Thyroid gland (tissue), 4 donors: ENCODE measurements around the gene EFNA4.

Experiments used
- POLR2A ChIP-seq, 2 donors: fragments of 450-650 bp; IDR thresholded peaks; one replicate each; pipeline ENCODE4 v1.6.1; 2017; ENCODE audit warnings: antibody characterized with exemption in 2 of 2, mild to moderate bottlenecking in 2 of 2, moderate library complexity in 1 of 2
- TF ChIP-seq, protein P1 (sequence below), 6 experiments: fragments of 200-600 bp in 3 of 6; fragments of 450-650 bp in 3 of 6; sonication (generic) in 3 of 6; IDR thresholded peaks; one replicate each; pipeline ENCODE4 v1.5.1; 2016 to 2019; ENCODE audit warnings: antibody characterized with exemption in 6 of 6, mild to moderate bottlenecking in 2 of 6, inconsistent platforms in 1 of 6, moderate library complexity in 1 of 6

DNA sequence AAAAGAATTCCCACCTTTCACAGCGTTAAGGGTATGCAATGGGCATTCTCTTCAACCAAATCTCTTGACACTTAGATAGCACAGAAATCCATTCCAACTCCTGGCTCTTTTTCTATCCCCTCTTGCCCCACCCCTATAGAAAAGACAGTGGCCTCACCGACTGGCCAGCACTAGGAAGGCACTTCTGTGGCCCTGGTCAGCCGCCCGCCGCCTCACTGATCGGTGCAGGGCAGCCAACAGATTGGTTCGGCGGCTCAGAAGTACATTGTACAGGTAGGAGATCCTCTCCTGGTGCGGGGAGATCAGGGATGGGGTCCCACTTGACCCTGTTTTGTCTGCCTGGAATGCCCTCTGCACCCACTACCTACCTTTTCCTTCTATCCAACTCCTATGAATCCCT is 39.2 kb upstream of the EFNA4 start:
- TF ChIP-seq POLR2A (IDR thresholded peaks at IDR 0.05): no peak
- TF ChIP-seq, protein P1, sequence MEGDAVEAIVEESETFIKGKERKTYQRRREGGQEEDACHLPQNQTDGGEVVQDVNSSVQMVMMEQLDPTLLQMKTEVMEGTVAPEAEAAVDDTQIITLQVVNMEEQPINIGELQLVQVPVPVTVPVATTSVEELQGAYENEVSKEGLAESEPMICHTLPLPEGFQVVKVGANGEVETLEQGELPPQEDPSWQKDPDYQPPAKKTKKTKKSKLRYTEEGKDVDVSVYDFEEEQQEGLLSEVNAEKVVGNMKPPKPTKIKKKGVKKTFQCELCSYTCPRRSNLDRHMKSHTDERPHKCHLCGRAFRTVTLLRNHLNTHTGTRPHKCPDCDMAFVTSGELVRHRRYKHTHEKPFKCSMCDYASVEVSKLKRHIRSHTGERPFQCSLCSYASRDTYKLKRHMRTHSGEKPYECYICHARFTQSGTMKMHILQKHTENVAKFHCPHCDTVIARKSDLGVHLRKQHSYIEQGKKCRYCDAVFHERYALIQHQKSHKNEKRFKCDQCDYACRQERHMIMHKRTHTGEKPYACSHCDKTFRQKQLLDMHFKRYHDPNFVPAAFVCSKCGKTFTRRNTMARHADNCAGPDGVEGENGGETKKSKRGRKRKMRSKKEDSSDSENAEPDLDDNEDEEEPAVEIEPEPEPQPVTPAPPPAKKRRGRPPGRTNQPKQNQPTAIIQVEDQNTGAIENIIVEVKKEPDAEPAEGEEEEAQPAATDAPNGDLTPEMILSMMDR (IDR thresholded peaks at IDR 0.05): no peak
